OCI-LY1 (cell line): Measurements from ENCODE around the gene GFPT1.

Experiments used
- H2AFZ ChIP-seq: fragments of 200-600 bp; sonication (generic), shearing (Covaris generic); 2 replicates; pipeline ENCODE4 v1.6.0; 2014; ENCODE audit warnings: antibody characterized with exemption, mild to moderate bottlenecking, low read length
- H3F3A ChIP-seq: fragments of 200-600 bp; sonication (generic), shearing (Covaris generic); 2 replicates; pipeline ENCODE4 v1.6.0; 2014; ENCODE audit warnings: mild to moderate bottlenecking, antibody characterized with exemption, low read length, moderate library complexity; ENCODE audit not compliant: insufficient read depth
- H3K27ac ChIP-seq: fragments of 200-600 bp; sonication (generic); 2 replicates; pipeline ENCODE4 v1.5.1; 2014; ENCODE audit warnings: low read length, mixed run types, mild to moderate bottlenecking, low read depth; ENCODE audit not compliant: poor library complexity, severe bottlenecking
- H3K27me3 ChIP-seq: fragments of 200-600 bp; sonication (generic); 2 replicates; pipeline ENCODE4 v1.6.0; 2014; ENCODE audit warnings: antibody characterized with exemption, mild to moderate bottlenecking, low read length, moderate library complexity; ENCODE audit not compliant: insufficient read depth
- H3K36me3 ChIP-seq: fragments of 200-600 bp; sonication (generic); 2 replicates; pipeline ENCODE4 v1.6.1; 2014; ENCODE audit warnings: mild to moderate bottlenecking, antibody characterized with exemption, low read length, moderate library complexity, mixed read lengths; ENCODE audit not compliant: insufficient read depth
- H3K4me1 ChIP-seq: fragments of 200-600 bp; sonication (generic); 2 replicates; pipeline ENCODE4 v1.5.1; 2014; ENCODE audit warnings: mild to moderate bottlenecking, low read length, moderate library complexity; ENCODE audit not compliant: insufficient read depth, severe bottlenecking
- H3K4me2 ChIP-seq: fragments of 200-600 bp; sonication (generic), shearing (Covaris generic); 2 replicates; pipeline ENCODE4 v1.6.1; 2014; ENCODE audit warnings: low read length
- H3K4me3 ChIP-seq: fragments of 200-600 bp; sonication (generic); 2 replicates; pipeline ENCODE4 v1.5.1; 2014; ENCODE audit warnings: low read length, low read depth, mild to moderate bottlenecking, mixed read lengths; ENCODE audit not compliant: poor library complexity, severe bottlenecking
- H3K79me2 ChIP-seq: fragments of 200-600 bp; shearing (Covaris generic); 2 replicates; pipeline ENCODE4 v1.6.1; 2016; ENCODE audit warnings: mixed run types, low read length, mixed read lengths; ENCODE audit not compliant: insufficient read depth
- H3K9ac ChIP-seq: fragments of 200-600 bp; sonication (generic), shearing (Covaris generic); 2 replicates; pipeline ENCODE4 v1.6.1; 2014; ENCODE audit warnings: mild to moderate bottlenecking, low read length, mixed read lengths
- H3K9me2 ChIP-seq: fragments of 200-600 bp; sonication (generic), shearing (Covaris generic); 2 replicates; pipeline ENCODE4 v1.6.1; 2014; ENCODE audit warnings: low read depth, mild to moderate bottlenecking, low read length, mixed read lengths
- H3K9me3 ChIP-seq: fragments of 200-600 bp; shearing (Covaris generic); 2 replicates; pipeline ENCODE4 v1.6.1; 2014; ENCODE audit warnings: low read length, mixed read lengths
- H4K20me1 ChIP-seq: fragments of 200-600 bp; sonication (generic), shearing (Covaris generic); 2 replicates; pipeline ENCODE4 v1.6.0; 2016; ENCODE audit warnings: mild to moderate bottlenecking, low read length; ENCODE audit not compliant: insufficient read depth
- CTCF ChIP-seq: fragments of 200-600 bp; sonication (generic), shearing (Covaris generic); IDR thresholded peaks from 2 replicates; pipeline ENCODE4 v1.5.1; 2017; ENCODE audit warnings: mild to moderate bottlenecking, antibody characterized with exemption, low read length, moderate library complexity, mixed read lengths
- EZH2 ChIP-seq: fragments of 200-600 bp; sonication (generic), shearing (Covaris generic); IDR thresholded peaks from 2 replicates; pipeline ENCODE4 v1.8.0; 2017; ENCODE audit warnings: borderline replicate concordance, mixed run types, mild to moderate bottlenecking, antibody characterized with exemption, low read length, moderate library complexity, mixed read lengths

Gene GFPT1

GRCh38 chr2:69390001-69390400 is 3.0 kb upstream of the GFPT1 start:
- H3K9me3 ChIP-seq, result no peaks in the 10 kb centered on the region
- no peaks in the 10 kb centered on the region for H3K9me2 ChIP-seq
- peaks cover 11% of the 10 kb centered on the region; the same call in 1 of the 2 replicates for H3K36me3 ChIP-seq
- H4K20me1 ChIP-seq, result no peaks in the 10 kb centered on the region
- TF ChIP-seq CTCF, result no peak
- no peak for TF ChIP-seq EZH2
- H2AFZ ChIP-seq, result no peak overlapping the region
- H3K79me2 ChIP-seq, result peaks cover 13% of the 10 kb centered on the region
- H3K4me1 ChIP-seq, result peaks cover 18% of the 10 kb centered on the region
- no peaks in the 10 kb centered on the region for H3F3A ChIP-seq
- H3K9ac ChIP-seq, result no peak overlapping the region
- H3K4me2 ChIP-seq, result no peak overlapping the region
- H3K27me3 ChIP-seq, result no peaks in the 10 kb centered on the region
- no peak overlapping the region for H3K27ac ChIP-seq
- no peak overlapping the region for H3K4me3 ChIP-seq

- Histone ChIP-seq H3K27ac (no peak overlapping the region), H3K9me3 (no peaks in the 10 kb centered on the region), H3K79me2 (peaks cover 17% of the 10 kb centered on the region), H4K20me1 (no peaks in the 10 kb centered on the region), H3K9ac (no peak overlapping the region), H3K27me3 (no peaks in the 10 kb centered on the region), H3K4me2 (no peak overlapping the region), H3F3A (no peaks in the 10 kb centered on the region), H3K4me1 (peaks cover 18% of the 10 kb centered on the region), H2AFZ (no peak overlapping the region), H3K36me3 (0 out of 2 replicates have a peak, but pooled peaks cover 4% of the 10 kb centered on the region), H3K9me2 (no peaks in the 10 kb centered on the region), H3K4me3 (no peak overlapping the region)
- no peak for TF ChIP-seq EZH2
- no peak for TF ChIP-seq CTCF
These were observed 2.2 kb upstream of the GFPT1 start for GRCh38 chr2:69389271-69389670.

- no peak overlapping the region for H2AFZ ChIP-seq
These were observed 899 bp upstream of the GFPT1 start for GRCh38 chr2:69387770-69388481.

More at GRCh38 chr2:69387770-69388481, 899 bp upstream of the GFPT1 start:
- TF ChIP-seq CTCF (no peak), EZH2 (no peak)
- Histone ChIP-seq H3K9me2 (no peaks in the 10 kb centered on the region), H3K4me2 (peak overlapping the region; percentile 71), H3K4me3 (peak overlapping the region; percentile 81), H4K20me1 (no peaks in the 10 kb centered on the region), H3K79me2 (peaks cover 17% of the 10 kb centered on the region), H3K36me3 (no peaks in the 10 kb centered on the region), H3F3A (no peaks in the 10 kb centered on the region), H3K27ac (no peak overlapping the region), H3K27me3 (no peaks in the 10 kb centered on the region), H3K9ac (peak overlapping the region; percentile 70; the same call in 1 of the 2 replicates), H3K4me1 (peaks cover 18% of the 10 kb centered on the region), H3K9me3 (no peaks in the 10 kb centered on the region)
